ENCODE results near the gene CCS.

DNA sequence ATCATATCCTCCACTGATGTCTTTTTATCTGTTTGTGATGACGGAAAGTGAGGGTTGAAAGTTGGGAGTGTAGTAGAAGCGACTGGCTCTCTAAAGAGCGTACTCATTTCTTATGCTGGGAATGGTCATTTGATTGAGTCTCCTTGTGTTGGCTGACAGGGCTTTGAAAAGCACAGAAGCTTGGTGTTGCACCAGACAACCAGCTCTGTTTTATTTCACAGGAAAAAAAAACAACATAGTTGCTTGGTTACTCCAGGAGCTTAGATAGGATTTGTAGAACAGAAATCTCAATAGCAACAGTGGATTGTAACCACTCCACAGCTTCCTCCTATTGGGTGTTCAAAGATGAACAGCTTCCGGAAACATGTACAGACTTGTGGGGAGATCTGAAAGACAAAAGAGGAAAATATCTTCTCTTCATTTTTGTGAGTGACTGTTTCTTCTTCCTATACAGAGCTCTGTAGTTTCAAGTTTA, 26.1 kb downstream of the CCS start:
- TF ChIP-seq TARDBP (IDR thresholded peaks at IDR 0.05) = no peak
- TF ChIP-seq ARNT (IDR thresholded peaks at IDR 0.05) = no peak
- no peak for TF ChIP-seq BHLHE40 (IDR thresholded peaks at IDR 0.05; ENCODE audit: borderline replicate concordance)
- no peak for TF ChIP-seq FOXK2 (IDR thresholded peaks at IDR 0.05)
- no peak for TF ChIP-seq SP1 (IDR thresholded peaks at IDR 0.05)
- no peak for TF ChIP-seq HDGF (IDR thresholded peaks at IDR 0.05; ENCODE audit: borderline replicate concordance)
- no peak for TF ChIP-seq SUZ12 (IDR thresholded peaks at IDR 0.05)
- no peak for TF ChIP-seq L3MBTL2 (conservative IDR thresholded peaks at IDR 0.05)
- TF ChIP-seq ELF4 (IDR thresholded peaks at IDR 0.05) = no peak
- no peak for TF ChIP-seq ZNF384 (IDR thresholded peaks at IDR 0.05)
